NCI-H2029 (cell line): Measurements from ENCODE around the gene POLR3F.
"Not testable (repeated sequence)": the region's sequence is repeated elsewhere in the genome, so short reads cannot be mapped to it uniquely, and the experiment has no call there.

ENCODE experiments used
- DNase-seq: peaks from one replicate; lab custom pipeline; 2025; lab: John Stamatoyannopoulos, UW

POLR3F gene

GRCh38 chr20:18506744-18507143, 39.6 kb downstream of the POLR3F start:
- DNase-seq = no peak

GRCh38 chr20:18507218-18508191, 40.3 kb downstream of the POLR3F start, which contains the start of gene SEC23B:
SEC23B (plus strand) TSS chr20:18507940; CDS start chr20:18510836, 2,896 bp downstream.
- DNase-seq = peak; percentile 97

- DNase-seq = no peak
These were observed 44.4 kb downstream of the POLR3F start for GRCh38 chr20:18511571-18511970.

GRCh38 chr20:18513208-18513607, 46.0 kb downstream of the POLR3F start:
- no peak for DNase-seq

GRCh38 chr20:18514127-18514526, 46.9 kb downstream of the POLR3F start:
- DNase-seq = no peak

- no peak for DNase-seq
These were observed 48.8 kb downstream of the POLR3F start for GRCh38 chr20:18515973-18516372.

- DNase-seq = not testable (repeated sequence)
These were observed 54.9 kb downstream of the POLR3F start for GRCh38 chr20:18522066-18522465.

GRCh38 chr20:18523066-18523465, 55.9 kb downstream of the POLR3F start:
- no peak for DNase-seq

GRCh38 chr20:18524646-18525045, 57.5 kb downstream of the POLR3F start:
- no peak for DNase-seq

- DNase-seq = not testable (repeated sequence)
These were observed 59.6 kb downstream of the POLR3F start for GRCh38 chr20:18526761-18527160.

- DNase-seq = no peak
These were observed 60.1 kb downstream of the POLR3F start for GRCh38 chr20:18527339-18527738.

- DNase-seq = no peak
These were observed 60.6 kb downstream of the POLR3F start for GRCh38 chr20:18527836-18528235.

- DNase-seq = no peak
These were observed 61.9 kb downstream of the POLR3F start for GRCh38 chr20:18529041-18529440.

- DNase-seq = no peak
These were observed 65.4 kb downstream of the POLR3F start for GRCh38 chr20:18532626-18533025.

- DNase-seq = no peak
These were observed 66.3 kb downstream of the POLR3F start for GRCh38 chr20:18533491-18533890.

GRCh38 chr20:18533978-18534644, 66.9 kb downstream of the POLR3F start:
- no peak for DNase-seq
